Esophagus squamous epithelium (tissue), 4 donors: Measurements from ENCODE around the gene DAAM1.

ENCODE experiments used
- CTCF ChIP-seq, 6 experiments: fragments of 450-650 bp in 4 of 6; fragments of 200-600 bp in 2 of 6; sonication (generic) in 2 of 6; IDR thresholded peaks; one replicate each; pipeline ENCODE4 v1.5.1; 2016 to 2019; ENCODE audit warnings: antibody characterized with exemption in 6 of 6, mild to moderate bottlenecking in 4 of 6, moderate library complexity in 4 of 6
- POLR2A ChIP-seq, 4 donors: fragments of 450-650 bp; IDR thresholded peaks; one replicate each; pipeline ENCODE4 v1.6.1; 2017; ENCODE audit warnings: antibody characterized with exemption in 4 of 4, mild to moderate bottlenecking in 4 of 4, moderate library complexity in 3 of 4

GRCh38 chr14:59271256-59271655 lies 82.8 kb downstream of the DAAM1 start:
- no peak for TF ChIP-seq CTCF (IDR thresholded peaks at IDR 0.05)
- TF ChIP-seq POLR2A (IDR thresholded peaks at IDR 0.05), result no peak
